NCI-H510A (cell line): ENCODE data around the gene MDM4.

Experiments
- DNase-seq: peaks from one replicate; lab custom pipeline; 2025; lab: John Stamatoyannopoulos, UW

The MDM4 gene

DNA sequence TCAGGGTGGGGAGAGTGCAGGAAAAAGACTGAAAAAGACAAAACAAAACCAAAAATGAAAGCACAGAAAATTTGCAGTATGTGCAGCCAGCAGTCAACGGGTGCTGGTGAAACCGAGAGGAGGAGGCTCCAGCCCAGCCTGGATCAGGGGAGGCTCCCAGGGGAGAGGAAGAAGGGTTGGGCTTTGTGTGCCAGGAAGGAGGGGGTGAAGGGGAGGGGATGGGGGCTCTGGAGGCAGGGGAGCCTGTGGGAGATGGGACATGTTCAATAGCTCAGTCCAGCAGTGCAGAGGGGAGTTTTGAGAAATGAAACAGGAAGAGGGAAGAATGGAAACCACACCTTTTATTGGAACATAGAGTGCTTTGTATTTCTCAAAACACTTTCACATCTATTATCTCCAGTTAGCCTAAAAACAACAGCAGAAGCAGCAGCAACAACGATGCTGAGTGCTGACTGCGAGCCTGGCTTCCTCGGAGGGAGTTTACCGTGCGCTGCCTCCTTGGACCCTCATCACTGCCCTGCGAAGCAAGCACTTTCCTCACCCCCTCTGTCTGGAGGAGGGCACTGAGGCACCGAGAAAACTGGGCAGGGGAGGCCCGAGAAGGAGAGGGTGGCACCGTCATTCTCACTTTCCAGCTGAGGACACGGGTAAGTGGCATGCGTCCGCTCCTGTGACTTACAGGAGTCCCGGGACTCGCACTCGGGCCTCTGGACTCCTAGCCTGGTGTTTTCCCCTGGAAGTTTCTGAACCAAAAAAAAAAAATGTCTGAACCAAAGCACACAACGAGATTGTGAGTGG lies 62.9 kb downstream of the MDM4 start:
- peak; percentile 33 for DNase-seq

DNA sequence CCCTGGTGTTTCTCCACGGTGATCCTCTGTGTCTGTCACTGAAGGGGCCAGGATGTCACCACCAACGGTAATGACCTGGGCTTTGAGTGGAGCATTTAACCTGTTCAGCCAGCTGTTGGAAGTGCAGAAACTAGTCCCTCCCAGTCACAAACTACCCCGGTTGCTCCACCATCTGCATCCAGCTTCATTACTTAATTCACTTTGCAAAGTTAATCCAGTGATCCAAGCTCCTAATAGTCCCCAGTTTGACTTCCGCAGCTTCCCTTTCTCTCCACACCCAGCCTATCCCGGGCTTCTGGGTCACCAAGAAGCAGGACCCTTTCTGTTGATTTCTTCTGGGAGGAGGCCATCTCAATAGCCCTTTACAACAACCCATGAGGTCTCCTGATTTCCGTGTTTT lies 63.5 kb downstream of the MDM4 start:
- DNase-seq, result no peak

DNA sequence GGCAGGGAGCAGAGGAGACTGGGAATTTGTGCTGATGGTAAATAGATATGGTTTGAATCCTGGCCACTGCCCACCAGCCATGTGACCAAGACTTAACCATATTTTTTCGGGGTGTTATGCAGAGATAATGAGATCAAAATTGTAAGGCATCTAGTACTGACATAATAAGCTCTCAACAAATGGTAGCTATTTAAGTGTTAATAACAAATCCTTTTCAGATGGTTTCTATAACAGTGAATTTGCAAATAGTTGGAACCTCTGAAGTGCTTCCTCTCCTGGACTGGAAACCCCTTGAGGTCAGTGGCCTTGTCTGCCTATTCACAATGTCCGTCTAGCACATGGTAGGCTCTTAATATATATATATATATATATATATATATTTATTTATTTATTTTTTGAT lies 64.7 kb downstream of the MDM4 start:
- no peak for DNase-seq

DNA sequence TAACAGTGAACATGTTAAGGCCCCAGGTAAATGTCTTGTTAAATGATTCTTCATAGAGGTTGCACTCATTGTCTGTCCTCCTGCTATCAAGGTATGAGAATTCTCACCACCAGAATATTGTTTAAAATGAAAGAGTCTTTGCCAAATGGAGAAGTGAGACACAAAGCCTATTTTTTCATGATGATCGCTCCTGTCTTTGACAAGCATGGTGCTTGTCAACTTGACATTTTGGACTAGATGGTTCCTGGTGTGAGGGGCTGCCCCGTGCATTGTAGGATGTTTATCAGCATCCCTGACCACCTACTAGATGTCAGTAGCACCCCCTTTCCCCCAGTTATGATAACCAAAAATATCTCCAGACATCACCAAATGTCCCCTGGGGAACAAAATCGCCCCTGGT lies 65.6 kb downstream of the MDM4 start:
- no peak for DNase-seq

DNA sequence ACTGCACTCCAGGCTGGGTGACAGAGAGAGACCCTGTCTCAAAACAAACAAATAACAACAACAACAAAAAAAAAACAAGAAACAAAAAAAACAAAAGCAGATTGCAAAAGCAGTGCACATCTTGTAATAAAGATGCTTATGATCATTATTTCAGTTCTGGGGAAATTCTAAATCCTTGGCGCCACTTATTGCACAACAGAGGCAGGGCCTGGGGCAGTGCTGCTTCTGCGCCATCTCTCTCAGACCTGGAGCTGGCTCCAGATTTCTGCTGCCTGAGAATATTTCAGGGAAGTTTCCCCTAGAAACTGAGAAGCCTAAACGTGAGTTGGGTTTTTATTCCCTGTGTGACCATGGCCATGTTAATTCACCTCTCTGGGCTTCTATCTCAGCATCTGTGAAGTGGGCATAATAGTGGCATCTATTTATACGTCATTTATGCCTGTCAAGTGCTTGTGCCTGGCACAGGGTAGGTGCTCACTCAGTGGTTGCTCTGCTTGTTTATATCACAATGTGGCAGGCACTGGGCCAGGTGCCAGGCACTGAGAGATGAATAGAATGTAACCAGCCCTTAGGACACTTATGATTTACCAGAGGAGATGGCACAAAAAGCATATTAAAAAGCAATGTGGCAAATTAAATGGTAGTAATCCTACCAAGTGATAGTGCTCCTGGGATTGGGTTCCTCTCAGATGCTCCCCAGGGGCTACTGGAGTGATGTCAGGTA lies 67.9 kb downstream of the MDM4 start:
- DNase-seq, result no peak

DNA sequence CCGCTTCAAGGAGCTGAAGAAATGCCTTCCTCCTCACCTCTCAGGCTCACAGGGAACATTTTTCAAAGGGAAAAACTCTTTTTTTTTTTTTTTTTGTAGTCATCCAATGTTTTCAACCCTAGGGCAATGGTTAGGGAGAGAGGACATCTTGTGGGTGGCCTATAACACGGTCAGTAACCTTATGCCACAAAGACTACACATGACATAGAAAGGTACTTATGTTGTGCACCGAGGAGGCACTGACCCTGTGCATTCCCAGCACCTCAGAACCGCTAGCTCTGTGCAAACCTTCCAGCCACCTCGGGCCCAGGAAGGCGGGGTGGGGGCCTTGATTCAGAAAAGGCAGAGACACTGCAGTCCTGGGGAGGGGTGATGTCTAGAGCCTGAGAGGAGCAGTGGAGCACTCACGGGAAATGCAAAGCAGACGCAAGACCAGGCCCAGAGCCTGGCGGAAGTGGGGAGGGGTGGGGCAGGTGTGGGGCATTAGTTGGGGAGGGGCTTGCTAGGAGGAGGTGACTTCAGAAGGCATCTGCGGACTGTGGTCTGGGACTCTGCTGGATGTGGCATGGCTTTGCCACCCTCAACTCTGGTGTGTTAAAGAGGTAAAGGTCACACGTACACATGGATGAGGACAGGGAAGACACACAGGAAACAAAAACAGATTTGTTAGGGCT lies 68.6 kb downstream of the MDM4 start:
- DNase-seq, result no peak

DNA sequence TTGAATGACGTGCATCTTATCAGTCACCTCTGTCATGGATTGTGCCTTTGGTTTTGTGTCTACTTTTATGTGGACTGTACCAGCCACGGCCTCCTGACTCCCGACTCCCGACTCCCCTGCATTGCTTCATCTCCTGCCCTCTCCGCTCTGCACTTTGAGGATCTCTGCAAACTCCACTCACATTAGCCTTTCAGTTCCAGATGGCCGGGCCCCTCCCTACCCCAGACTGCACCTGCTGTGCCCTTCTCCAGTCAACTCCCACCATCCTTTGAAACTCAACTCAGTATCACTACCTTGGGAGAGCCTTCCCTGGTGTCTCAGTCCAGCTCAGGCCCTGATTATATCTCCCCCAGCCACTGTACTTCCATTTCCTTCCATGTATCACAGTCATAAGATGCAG lies 71.4 kb downstream of the MDM4 start:
- DNase-seq, result no peak

DNA sequence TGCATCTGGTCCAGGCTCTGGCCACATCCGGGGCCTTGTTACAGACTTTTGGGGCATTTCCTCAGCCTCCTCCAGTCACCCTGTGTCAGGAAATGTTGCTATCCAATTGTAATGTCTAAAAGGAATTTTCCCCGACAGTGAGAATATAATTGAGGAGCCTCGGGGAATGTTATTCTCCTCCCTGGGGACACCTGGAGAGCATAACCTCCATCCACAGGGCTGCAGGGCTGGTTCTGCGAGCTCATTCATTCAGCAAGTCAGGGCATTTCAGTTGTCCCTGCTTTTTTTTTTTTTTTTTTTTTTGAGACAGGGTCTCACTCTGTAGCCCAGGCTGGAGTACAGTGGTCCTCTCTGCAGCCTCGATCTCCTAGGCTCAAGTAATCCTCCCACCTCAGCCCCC lies 72.6 kb downstream of the MDM4 start:
- DNase-seq, result no peak

DNA sequence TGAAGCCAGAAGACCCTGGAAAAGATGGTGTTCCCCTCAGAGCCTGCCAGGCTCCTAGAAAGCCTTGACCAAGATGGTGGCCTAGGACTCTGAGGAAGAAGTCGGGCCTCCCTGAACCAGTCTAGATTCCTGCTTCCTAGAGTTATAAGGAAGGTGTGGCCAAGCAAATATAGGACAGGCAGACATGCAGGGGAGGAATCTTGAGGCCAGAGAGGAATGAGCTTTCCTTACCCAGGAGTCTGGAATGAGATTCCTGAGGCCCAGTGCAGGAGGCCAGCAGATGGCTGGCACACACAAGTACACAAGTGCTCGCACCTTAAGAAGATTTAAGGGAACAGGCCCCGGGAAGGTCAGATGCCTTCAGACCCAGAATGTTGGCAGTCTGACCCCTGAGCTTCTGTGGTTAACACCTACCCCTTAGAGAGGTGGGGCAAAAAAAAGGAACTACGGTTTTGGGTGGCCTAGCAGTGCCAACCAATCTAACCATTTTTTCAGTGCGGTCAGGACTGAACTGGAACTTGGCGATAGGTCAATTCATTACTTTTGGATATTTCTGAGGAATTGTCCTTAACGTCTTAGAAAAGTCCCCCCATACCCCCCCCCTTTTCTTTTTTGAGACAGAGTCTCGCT lies 73.3 kb downstream of the MDM4 start:
- DNase-seq, result no peak

DNA sequence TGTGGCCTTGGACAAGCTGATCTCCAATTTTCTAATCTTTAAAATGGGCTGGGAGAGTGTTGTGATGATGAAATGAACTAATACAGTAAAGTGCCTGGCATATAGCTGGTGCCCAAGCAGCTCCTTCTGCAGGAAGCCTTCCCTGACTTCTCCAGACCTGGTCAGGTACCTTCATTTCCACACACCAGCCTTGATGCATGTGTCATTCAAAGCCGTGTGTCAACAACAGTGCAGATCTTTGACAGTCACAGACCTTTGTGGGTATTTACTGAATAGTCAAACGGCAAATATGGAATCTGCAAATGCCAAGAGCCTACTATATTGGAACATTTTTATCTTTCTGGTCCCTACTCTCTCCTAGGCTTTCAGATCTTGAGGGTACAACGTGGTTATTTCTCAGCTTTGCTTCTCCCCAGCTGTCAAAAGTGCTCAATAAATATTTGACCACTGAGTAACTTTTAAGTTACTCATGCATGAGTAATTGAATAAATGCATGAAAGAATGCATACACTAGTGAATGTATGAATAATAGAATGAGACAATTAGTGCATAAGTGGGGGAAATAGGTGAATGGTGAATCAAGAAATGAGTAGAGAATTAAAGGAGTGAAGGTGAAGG lies 75.4 kb downstream of the MDM4 start:
- DNase-seq, result no peak

DNA sequence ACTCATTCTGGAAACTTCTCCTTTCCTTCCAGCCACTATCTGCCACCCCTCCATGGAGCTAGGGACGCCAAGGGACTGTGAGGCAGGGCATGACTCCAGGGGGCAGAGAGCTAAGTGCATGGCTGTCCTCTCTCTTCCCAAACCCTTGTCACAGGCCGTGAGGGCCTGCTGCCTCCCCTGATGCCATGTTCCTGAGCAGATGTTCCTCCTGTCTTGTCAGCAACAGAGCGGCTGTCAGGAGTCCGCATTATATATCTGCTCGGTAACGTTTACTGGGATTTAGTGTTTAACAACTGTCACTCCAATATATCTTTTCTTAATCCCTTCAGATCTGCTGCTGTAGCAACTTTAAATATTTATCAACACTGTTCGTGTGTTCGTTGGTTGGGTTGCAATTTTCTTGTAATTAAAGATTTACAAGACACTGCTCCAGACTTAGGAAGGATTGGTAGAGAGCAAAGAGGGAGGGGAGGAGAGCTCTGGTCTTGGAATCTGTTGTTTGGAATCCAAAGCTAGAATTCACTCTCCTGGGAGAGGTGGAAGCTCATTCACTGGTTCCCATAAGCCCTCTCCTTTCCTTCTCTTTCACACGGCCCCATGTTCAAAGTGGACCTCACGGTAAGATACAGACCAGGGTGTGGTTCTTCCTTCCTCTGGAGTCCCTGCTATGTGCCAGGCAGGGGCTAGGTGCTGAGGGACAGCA lies 76.2 kb downstream of the MDM4 start:
- no peak for DNase-seq

DNA sequence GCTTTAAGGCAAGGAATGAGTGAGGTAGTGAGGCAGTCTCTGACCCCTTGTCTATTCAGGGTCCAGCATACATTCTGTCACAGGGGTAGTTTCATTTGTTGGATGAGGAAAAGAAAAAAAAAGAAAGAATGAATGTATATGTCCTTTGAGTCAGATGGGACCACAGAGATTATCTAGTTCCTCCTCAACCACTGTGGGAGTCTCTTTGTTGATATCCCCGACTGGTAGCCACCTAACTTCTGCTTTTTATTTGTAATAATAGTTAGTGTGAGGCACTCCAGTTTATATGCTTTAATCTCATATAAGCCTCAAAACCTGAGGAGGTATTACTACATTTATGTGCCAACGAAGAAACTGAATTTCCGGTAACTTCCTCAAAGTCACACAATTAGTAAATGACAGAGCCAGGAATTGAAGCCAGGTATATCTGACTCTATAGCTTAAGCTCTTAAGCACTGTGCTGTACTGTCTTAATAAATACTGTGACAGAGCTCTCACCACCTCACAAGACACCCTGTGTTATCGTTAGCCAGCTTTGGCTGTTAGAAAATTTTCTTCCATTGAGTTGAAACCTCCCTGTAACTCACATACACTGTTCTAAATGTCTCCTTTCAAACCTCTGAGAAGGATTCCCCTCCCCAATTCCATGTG lies 82.2 kb downstream of the MDM4 start:
- DNase-seq, result no peak

DNA sequence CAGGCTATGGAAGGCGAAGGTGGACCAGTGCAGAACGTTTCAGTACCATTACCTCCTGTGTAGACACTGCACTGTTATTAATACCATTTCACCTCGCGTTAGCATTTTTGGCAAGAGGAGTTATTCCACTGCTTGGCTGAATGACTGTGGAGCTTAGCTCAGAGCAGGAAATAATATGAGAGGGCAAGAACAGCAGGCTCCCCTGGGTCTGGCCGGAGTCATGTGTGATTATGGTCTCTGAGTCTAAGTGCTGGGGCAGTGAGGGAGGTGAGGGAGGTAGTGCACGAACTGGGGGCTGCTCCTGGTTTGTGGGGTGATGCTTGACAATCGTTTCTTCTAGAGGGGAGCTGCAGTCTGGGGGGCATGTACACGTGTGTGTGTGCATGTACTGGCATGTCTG lies 82.9 kb downstream of the MDM4 start:
- no peak for DNase-seq

DNA sequence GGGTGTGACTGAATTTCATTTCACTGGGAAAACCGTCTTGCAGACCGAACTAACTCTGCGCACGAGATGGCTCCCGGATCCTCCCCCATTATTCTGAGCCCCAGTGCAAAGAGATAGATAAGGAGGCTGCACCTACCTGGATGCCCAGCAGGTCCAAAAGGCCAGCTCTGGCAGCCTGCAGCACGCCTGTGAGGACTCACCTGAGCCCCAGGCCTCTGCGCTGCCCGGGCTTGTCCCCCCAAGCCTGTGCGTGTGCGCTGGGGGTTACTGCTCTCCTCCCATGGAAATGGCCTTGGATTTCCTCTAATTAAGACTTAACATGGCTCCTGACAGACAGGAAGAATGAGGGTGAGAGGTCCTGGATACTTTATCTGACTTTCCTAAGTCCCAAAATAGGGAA lies 83.4 kb downstream of the MDM4 start:
- no peak for DNase-seq

DNA sequence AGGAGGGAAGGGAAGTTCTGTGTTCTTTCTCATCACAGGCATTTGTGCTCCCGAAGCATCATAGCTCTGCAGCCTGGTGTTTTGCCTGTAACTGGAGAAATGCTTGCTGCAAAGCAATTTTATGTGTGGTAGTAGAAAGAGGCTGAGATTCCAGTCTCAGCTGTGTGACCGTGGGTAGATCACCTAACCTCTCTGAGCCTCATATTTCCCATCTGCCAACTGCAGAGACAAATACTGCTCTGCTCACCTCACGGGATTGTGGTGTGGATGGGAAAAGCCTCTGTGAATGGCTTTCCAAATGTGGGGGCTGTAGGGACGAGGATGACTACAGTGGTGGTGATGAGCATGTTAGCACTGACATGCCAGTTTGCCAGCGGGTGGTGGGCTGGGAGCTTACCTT lies 84.0 kb downstream of the MDM4 start:
- DNase-seq, result no peak

DNA sequence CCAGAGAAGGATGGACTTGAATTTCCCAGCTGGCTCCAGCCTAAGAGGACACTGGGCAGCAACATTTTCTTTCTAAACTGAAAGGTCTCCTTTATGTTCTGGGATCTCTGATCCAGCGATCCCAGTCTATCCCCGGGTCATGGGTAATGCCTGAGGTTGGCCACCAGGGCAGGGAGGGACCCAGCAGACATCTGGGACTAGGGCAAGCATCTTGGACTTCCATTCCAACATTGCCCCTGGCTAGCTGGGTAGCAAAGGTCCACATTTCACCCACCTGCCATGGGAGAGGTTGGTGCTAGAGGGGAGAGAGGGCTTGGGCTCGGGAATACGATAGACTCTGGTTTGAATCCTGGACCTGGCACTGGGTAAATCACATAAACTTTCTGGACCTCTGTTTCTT lies 84.8 kb downstream of the MDM4 start:
- DNase-seq, result no peak

DNA sequence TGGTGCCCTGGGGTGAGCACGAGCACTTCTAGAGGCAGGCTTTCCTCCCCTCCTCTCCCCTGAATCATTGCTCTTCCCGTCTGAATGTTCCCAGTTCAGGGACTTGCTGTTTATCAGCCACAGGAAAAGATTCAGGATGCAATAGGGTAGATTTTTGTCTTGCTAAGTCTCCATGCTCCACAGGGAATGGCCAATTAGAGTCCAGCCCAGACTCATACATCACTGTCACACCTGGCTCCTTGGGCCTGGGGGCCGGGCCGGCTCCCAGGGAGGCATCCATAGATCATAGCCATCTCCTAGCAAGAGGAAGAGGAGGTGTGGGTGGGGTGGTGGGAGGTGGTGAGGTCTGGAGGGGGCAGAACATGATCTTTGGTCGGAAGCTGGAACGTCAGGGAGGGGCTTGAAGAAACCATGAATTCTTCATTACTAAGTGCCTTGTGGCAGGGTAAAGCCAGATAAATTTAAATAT lies 85.9 kb downstream of the MDM4 start:
- DNase-seq, result no peak

DNA sequence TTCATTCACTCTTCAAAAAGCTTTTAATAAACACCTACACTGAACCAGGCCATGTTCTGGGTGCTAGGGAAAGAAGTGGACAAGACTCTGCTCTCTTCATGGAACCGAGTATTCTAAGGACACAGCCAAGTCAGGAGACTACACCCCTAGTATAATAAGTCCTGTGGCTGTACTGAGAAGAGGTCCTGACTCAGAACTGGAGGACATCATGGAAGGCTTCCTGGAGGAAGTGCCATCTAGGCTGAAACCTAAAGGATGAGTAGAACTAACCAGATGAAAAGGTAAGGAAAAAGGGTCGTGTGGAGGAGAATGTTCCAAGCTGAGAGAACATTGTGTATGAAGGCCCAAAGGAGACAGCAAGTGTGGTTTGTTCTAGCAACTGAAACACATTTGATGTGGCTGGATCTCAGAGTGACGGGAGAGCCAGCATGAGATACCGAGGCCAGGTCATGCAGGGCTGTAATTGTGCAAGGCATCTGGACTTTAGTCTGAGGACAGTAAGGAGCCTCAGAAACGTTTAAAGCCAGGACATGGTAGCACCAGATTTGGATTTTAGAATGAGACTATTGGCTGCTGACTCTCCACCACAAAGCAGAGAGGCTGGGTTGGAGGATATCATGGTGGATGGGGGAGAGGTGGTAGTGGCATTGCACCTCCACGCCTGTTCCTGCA lies 86.8 kb downstream of the MDM4 start:
- no peak for DNase-seq

DNA sequence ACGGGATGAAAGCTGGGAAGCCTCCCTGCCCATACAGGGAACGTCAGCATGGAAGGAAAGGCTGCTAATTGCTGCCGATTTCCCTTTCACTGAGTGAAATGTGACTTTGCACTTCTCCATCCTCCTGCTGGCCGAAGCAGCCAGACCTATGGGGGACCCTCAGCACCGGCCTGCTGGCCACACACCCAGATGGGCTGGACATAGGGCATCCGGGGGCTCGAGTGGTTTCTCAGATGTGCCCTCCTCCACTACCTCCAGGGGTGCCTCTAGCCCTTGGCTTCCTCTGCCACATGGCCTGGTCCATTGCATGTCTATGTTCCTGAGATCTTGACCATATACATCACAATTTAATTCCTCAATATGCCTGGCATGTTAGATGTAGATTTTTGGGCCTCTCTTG lies 89.6 kb downstream of the MDM4 start:
- no peak for DNase-seq
